KMS-11 (cell line): ENCODE measurements around the gene KCNMB1.

ENCODE experiments used
- H2AFZ ChIP-seq: fragments of 200-600 bp; sonication (generic); 2 replicates; pipeline ENCODE4 v1.6.1; 2016; ENCODE audit warnings: antibody characterized with exemption, mixed run types, low read depth
- H3K27ac ChIP-seq: fragments of 200-600 bp; sonication (generic); 2 replicates; pipeline ENCODE4 v1.6.1; 2016; ENCODE audit warnings: mild to moderate bottlenecking, mixed run types
- H3K27me3 ChIP-seq: fragments of 200-600 bp; sonication (generic); 2 replicates; pipeline ENCODE4 v1.6.1; 2017; ENCODE audit warnings: mild to moderate bottlenecking, low read depth, mixed run types, moderate library complexity; ENCODE audit not compliant: insufficient read depth
- H3K36me3 ChIP-seq: fragments of 200-600 bp; sonication (generic); 2 replicates; pipeline ENCODE4 v1.6.1; 2017; ENCODE audit warnings: mild to moderate bottlenecking, mixed run types; ENCODE audit not compliant: insufficient read depth
- H3K4me1 ChIP-seq: fragments of 200-600 bp; sonication (generic); 2 replicates; pipeline ENCODE4 v1.6.1; 2016; ENCODE audit warnings: mild to moderate bottlenecking, low read depth, mixed run types; ENCODE audit not compliant: poor library complexity, severe bottlenecking
- H3K4me2 ChIP-seq: fragments of 200-600 bp; sonication (generic); 2 replicates; pipeline ENCODE4 v1.7.0; 2016; ENCODE audit warnings: mild to moderate bottlenecking, mixed run types
- H3K4me3 ChIP-seq: fragments of 200-600 bp; sonication (generic); IDR thresholded peaks from 2 replicates; pipeline ENCODE4 v1.6.1; 2017; ENCODE audit warnings: low read depth, low read length, mixed read lengths; ENCODE audit not compliant: insufficient read depth
- H3K79me2 ChIP-seq: fragments of 200-600 bp; sonication (generic); 2 replicates; pipeline ENCODE4 v1.6.1; 2016; ENCODE audit warnings: low read depth, mixed run types; ENCODE audit not compliant: insufficient read depth
- H3K9ac ChIP-seq: fragments of 200-600 bp; sonication (generic); 2 replicates; pipeline ENCODE4 v1.6.1; 2016; ENCODE audit warnings: mild to moderate bottlenecking, mixed run types
- H4K20me1 ChIP-seq: fragments of 200-600 bp; sonication (generic); 2 replicates; pipeline ENCODE4 v1.6.1; 2016; ENCODE audit warnings: mild to moderate bottlenecking, mixed run types; ENCODE audit not compliant: insufficient read depth
- CTCF ChIP-seq: fragments of 200-600 bp; sonication (generic); conservative IDR thresholded peaks from 2 replicates; pipeline ENCODE4 v1.6.1; 2017; ENCODE audit warnings: low read depth, mild to moderate bottlenecking, antibody characterized with exemption, low read length, moderate library complexity, mixed read lengths

KCNMB1 gene

GRCh38 chr5:170405817-170406216 lies 16.6 kb upstream of the KCNMB1 start:
- no peaks in the 10 kb centered on the region for H3K27me3 ChIP-seq
- no peak for TF ChIP-seq CTCF
- no peak overlapping the region for H3K9ac ChIP-seq
- H2AFZ ChIP-seq: no peak overlapping the region
- H3K4me2 ChIP-seq: no peak overlapping the region
- no peak overlapping the region for H3K4me3 ChIP-seq
- H4K20me1 ChIP-seq: no peaks in the 10 kb centered on the region
- H3K79me2 ChIP-seq: no peaks in the 10 kb centered on the region
- H3K4me1 ChIP-seq: no peaks in the 10 kb centered on the region
- no peaks in the 10 kb centered on the region for H3K36me3 ChIP-seq
- H3K27ac ChIP-seq: no peak overlapping the region

- no peak overlapping the region for H3K27ac ChIP-seq
- no peaks in the 10 kb centered on the region for H3K36me3 ChIP-seq
- no peak overlapping the region for H2AFZ ChIP-seq
- H3K79me2 ChIP-seq: no peaks in the 10 kb centered on the region
- no peaks in the 10 kb centered on the region for H3K4me1 ChIP-seq
- no peak for TF ChIP-seq CTCF
- no peaks in the 10 kb centered on the region for H4K20me1 ChIP-seq
- no peaks in the 10 kb centered on the region for H3K27me3 ChIP-seq
- H3K4me3 ChIP-seq: no peak overlapping the region
- H3K4me2 ChIP-seq: no peak overlapping the region
- no peak overlapping the region for H3K9ac ChIP-seq
Measured at GRCh38 chr5:170404398-170404797, 15.2 kb upstream of the KCNMB1 start.

- no peaks in the 10 kb centered on the region for H3K27me3 ChIP-seq
- no peak overlapping the region for H3K4me3 ChIP-seq
- H4K20me1 ChIP-seq: no peaks in the 10 kb centered on the region
- H2AFZ ChIP-seq: no peak overlapping the region
- no peaks in the 10 kb centered on the region for H3K36me3 ChIP-seq
- H3K27ac ChIP-seq: no peak overlapping the region
- H3K79me2 ChIP-seq: no peaks in the 10 kb centered on the region
- H3K9ac ChIP-seq: no peak overlapping the region
- no peak overlapping the region for H3K4me2 ChIP-seq
- H3K4me1 ChIP-seq: no peaks in the 10 kb centered on the region
- no peak for TF ChIP-seq CTCF
Measured at GRCh38 chr5:170403675-170404074, 14.5 kb upstream of the KCNMB1 start.

- TF ChIP-seq CTCF: no peak
- no peaks in the 10 kb centered on the region for H3K27me3 ChIP-seq
- no peak overlapping the region for H2AFZ ChIP-seq
- no peak overlapping the region for H3K27ac ChIP-seq
- no peak overlapping the region for H3K4me2 ChIP-seq
- no peaks in the 10 kb centered on the region for H4K20me1 ChIP-seq
- H3K4me3 ChIP-seq: no peak overlapping the region
- no peaks in the 10 kb centered on the region for H3K36me3 ChIP-seq
- H3K79me2 ChIP-seq: no peaks in the 10 kb centered on the region
- no peak overlapping the region for H3K9ac ChIP-seq
- no peaks in the 10 kb centered on the region for H3K4me1 ChIP-seq
Measured at GRCh38 chr5:170402508-170402907, 13.3 kb upstream of the KCNMB1 start.

GRCh38 chr5:170397059-170397458 lies 7.9 kb upstream of the KCNMB1 start:
- H3K4me3 ChIP-seq: no peak overlapping the region
- no peaks in the 10 kb centered on the region for H3K36me3 ChIP-seq
- no peaks in the 10 kb centered on the region for H3K79me2 ChIP-seq
- H3K9ac ChIP-seq: no peak overlapping the region
- no peak for TF ChIP-seq CTCF
- no peaks in the 10 kb centered on the region for H4K20me1 ChIP-seq
- no peaks in the 10 kb centered on the region for H3K4me1 ChIP-seq
- H3K27me3 ChIP-seq: no peaks in the 10 kb centered on the region
- H2AFZ ChIP-seq: no peak overlapping the region
- H3K4me2 ChIP-seq: no peak overlapping the region
- no peak overlapping the region for H3K27ac ChIP-seq
